GM12878 (cell line): ENCODE data around the gene DCTN1.

Source experiments
- ATF7 ChIP-seq: fragments of 450-650 bp; IDR thresholded peaks from 2 replicates; pipeline ENCODE4 v1.6.1; 2016; ENCODE audit warnings: low read depth, mild to moderate bottlenecking
- CHD1 ChIP-seq: IDR thresholded peaks from 2 replicates; pipeline ENCODE4 v1.6.1; 2012; ENCODE audit warnings: low read depth, low read length, improper control_type of control experiment
- EGR1 ChIP-seq, 2 experiments: IDR thresholded peaks; 1 replicate in 1 of 2; 2 replicates in 1 of 2; pipeline ENCODE4 v1.6.1; 2011 to 2012; ENCODE audit warnings: low read depth in 2 of 2, low read length in 2 of 2, borderline replicate concordance in 1 of 2, mild to moderate bottlenecking in 1 of 2, moderate library complexity in 1 of 2
- HDAC2 ChIP-seq: fragments of 200-600 bp; sonication (generic); IDR thresholded peaks from 2 replicates; pipeline ENCODE4 v1.6.1; 2017
- MEF2A ChIP-seq: IDR thresholded peaks from 2 replicates; pipeline ENCODE4 v1.6.1; 2011; ENCODE audit warnings: low read depth, mild to moderate bottlenecking, low read length, moderate library complexity; ENCODE audit not compliant: insufficient read depth
- POLR2A ChIP-seq: IDR thresholded peaks from 2 replicates; pipeline ENCODE4 v1.6.1; 2011; ENCODE audit warnings: low read depth, mild to moderate bottlenecking, low read length
- POLR2AphosphoS5 ChIP-seq: IDR thresholded peaks from 2 replicates; pipeline ENCODE4 v1.6.1; 2011; ENCODE audit warnings: mild to moderate bottlenecking, low read length, inconsistent platforms
- RB1 ChIP-seq: fragments of 450-650 bp; formaldehyde crosslinking; IDR thresholded peaks from 2 replicates; pipeline ENCODE4 v1.6.1; 2017; ENCODE audit warnings: mild to moderate bottlenecking, borderline replicate concordance
- RFX5 ChIP-seq: IDR thresholded peaks from 2 replicates; pipeline ENCODE4 v1.6.1; 2011; ENCODE audit warnings: low read depth, low read length, improper control_type of control experiment
- ZNF24 ChIP-seq: fragments of 450-650 bp; IDR thresholded peaks from 2 replicates; pipeline ENCODE4 v1.6.1; 2017; ENCODE audit warnings: antibody characterized with exemption, mild to moderate bottlenecking
- TF ChIP-seq, protein P1 (sequence below): fragments of 450-650 bp; IDR thresholded peaks from 2 replicates; pipeline ENCODE4 v1.6.1; 2016; ENCODE audit warnings: mild to moderate bottlenecking, moderate library complexity, borderline replicate concordance
- TF ChIP-seq, protein P2 (sequence below), 3 experiments: IDR thresholded peaks in 2 of 3; conservative IDR thresholded peaks in 1 of 3; 2 replicates each; pipeline ENCODE4 v1.5.1; 2011; ENCODE audit warnings: low read depth in 3 of 3, low read length in 3 of 3, mild to moderate bottlenecking in 3 of 3, control low read depth in 2 of 3, moderate library complexity in 2 of 3, inconsistent platforms in 1 of 3, mixed read lengths in 1 of 3; ENCODE audit not compliant: control insufficient read depth in 2 of 3, insufficient read depth in 1 of 3; ENCODE audit errors: extremely low read depth in 1 of 3
- TF ChIP-seq, protein P3 (sequence below): IDR thresholded peaks from 2 replicates; pipeline ENCODE4 v1.6.1; 2012; ENCODE audit warnings: low read depth, low read length, improper control_type of control experiment

DNA sequence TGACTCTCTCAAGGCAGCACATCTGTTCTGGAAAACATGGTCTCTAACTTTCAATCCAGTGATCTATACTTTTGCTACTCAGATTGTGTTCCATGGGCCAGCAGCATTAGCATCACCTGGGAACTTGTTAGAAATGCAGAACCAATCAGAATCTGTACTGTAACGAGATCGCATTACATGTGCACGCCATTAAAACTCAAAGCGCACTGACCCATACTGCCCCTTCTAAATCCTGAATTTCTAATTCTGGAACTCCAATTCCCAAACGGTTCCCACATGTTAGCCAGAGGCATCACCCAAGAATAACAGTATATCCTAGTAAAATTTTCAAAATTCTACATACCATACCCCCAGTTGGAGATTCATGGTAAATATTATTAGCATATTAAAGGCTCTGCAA lies 10.5 kb upstream of the DCTN1 start:
- TF ChIP-seq ATF7, result no peak
- no peak for TF ChIP-seq POLR2A
- TF ChIP-seq, protein P1, sequence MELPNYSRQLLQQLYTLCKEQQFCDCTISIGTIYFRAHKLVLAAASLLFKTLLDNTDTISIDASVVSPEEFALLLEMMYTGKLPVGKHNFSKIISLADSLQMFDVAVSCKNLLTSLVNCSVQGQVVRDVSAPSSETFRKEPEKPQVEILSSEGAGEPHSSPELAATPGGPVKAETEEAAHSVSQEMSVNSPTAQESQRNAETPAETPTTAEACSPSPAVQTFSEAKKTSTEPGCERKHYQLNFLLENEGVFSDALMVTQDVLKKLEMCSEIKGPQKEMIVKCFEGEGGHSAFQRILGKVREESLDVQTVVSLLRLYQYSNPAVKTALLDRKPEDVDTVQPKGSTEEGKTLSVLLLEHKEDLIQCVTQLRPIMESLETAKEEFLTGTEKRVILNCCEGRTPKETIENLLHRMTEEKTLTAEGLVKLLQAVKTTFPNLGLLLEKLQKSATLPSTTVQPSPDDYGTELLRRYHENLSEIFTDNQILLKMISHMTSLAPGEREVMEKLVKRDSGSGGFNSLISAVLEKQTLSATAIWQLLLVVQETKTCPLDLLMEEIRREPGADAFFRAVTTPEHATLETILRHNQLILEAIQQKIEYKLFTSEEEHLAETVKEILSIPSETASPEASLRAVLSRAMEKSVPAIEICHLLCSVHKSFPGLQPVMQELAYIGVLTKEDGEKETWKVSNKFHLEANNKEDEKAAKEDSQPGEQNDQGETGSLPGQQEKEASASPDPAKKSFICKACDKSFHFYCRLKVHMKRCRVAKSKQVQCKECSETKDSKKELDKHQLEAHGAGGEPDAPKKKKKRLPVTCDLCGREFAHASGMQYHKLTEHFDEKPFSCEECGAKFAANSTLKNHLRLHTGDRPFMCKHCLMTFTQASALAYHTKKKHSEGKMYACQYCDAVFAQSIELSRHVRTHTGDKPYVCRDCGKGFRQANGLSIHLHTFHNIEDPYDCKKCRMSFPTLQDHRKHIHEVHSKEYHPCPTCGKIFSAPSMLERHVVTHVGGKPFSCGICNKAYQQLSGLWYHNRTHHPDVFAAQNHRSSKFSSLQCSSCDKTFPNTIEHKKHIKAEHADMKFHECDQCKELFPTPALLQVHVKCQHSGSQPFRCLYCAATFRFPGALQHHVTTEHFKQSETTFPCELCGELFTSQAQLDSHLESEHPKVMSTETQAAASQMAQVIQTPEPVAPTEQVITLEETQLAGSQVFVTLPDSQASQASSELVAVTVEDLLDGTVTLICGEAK, result no peak
- TF ChIP-seq RFX5, result no peak
- no peak for TF ChIP-seq POLR2AphosphoS5
- TF ChIP-seq, protein P2, sequence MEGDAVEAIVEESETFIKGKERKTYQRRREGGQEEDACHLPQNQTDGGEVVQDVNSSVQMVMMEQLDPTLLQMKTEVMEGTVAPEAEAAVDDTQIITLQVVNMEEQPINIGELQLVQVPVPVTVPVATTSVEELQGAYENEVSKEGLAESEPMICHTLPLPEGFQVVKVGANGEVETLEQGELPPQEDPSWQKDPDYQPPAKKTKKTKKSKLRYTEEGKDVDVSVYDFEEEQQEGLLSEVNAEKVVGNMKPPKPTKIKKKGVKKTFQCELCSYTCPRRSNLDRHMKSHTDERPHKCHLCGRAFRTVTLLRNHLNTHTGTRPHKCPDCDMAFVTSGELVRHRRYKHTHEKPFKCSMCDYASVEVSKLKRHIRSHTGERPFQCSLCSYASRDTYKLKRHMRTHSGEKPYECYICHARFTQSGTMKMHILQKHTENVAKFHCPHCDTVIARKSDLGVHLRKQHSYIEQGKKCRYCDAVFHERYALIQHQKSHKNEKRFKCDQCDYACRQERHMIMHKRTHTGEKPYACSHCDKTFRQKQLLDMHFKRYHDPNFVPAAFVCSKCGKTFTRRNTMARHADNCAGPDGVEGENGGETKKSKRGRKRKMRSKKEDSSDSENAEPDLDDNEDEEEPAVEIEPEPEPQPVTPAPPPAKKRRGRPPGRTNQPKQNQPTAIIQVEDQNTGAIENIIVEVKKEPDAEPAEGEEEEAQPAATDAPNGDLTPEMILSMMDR (IDR thresholded peaks at IDR 0.05 in 2 of 3, conservative IDR thresholded peaks at IDR 0.05 in 1 of 3; ENCODE audit: control insufficient read depth in 2 of 3, extremely low read depth in 1 of 3, insufficient read depth in 1 of 3, low read depth in 3 of 3, low read length in 3 of 3), result no peak
- TF ChIP-seq, protein P3, sequence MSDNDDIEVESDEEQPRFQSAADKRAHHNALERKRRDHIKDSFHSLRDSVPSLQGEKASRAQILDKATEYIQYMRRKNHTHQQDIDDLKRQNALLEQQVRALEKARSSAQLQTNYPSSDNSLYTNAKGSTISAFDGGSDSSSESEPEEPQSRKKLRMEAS, result no peak
- TF ChIP-seq CHD1, result no peak
- TF ChIP-seq RB1, result no peak
- no peak for TF ChIP-seq EGR1 (IDR thresholded peaks at IDR 0.05; ENCODE audit: borderline replicate concordance in 1 of 2, low read depth in 2 of 2, low read length in 2 of 2)
- TF ChIP-seq ZNF24, result no peak
- no peak for TF ChIP-seq HDAC2
- TF ChIP-seq MEF2A, result no peak
